ENCODE results near the gene TBC1D19.

The TBC1D19 gene

GRCh38 chr4:26609868-26610267 is 26.0 kb downstream of the TBC1D19 start:
- TF ChIP-seq TAF1 (IDR thresholded peaks at IDR 0.05; ENCODE audit: borderline replicate concordance, insufficient read depth, low read length) (no peak), REST (IDR thresholded peaks at IDR 0.05; ENCODE audit: insufficient read depth in 1 of 2, low read depth in 2 of 2, low read length in 2 of 2) (no peak), FOXP2 (optimal IDR thresholded peaks at IDR 0.05; ENCODE audit: borderline replicate concordance, extremely low read depth, extremely low read length, insufficient read depth) (no peak), SIN3A (IDR thresholded peaks at IDR 0.05; ENCODE audit: borderline replicate concordance, insufficient read depth, low read length) (no peak), POLR2AphosphoS5 (IDR thresholded peaks at IDR 0.05; ENCODE audit: low read depth, low read length) (no peak)

- no peak for TF ChIP-seq SIN3A (IDR thresholded peaks at IDR 0.05; ENCODE audit: borderline replicate concordance, insufficient read depth, low read length)
- TF ChIP-seq FOXP2 (optimal IDR thresholded peaks at IDR 0.05; ENCODE audit: borderline replicate concordance, extremely low read depth, extremely low read length, insufficient read depth) = no peak
- TF ChIP-seq POLR2AphosphoS5 (IDR thresholded peaks at IDR 0.05; ENCODE audit: low read depth, low read length) = no peak
- TF ChIP-seq TAF1 (IDR thresholded peaks at IDR 0.05; ENCODE audit: borderline replicate concordance, insufficient read depth, low read length) = no peak
- TF ChIP-seq REST (IDR thresholded peaks at IDR 0.05; ENCODE audit: insufficient read depth in 1 of 2, low read depth in 2 of 2, low read length in 2 of 2) = no peak
Measured at GRCh38 chr4:26611372-26611771, 27.5 kb downstream of the TBC1D19 start.

- no peak for TF ChIP-seq POLR2AphosphoS5 (IDR thresholded peaks at IDR 0.05; ENCODE audit: low read depth, low read length)
- TF ChIP-seq REST (IDR thresholded peaks at IDR 0.05; ENCODE audit: insufficient read depth in 1 of 2, low read depth in 2 of 2, low read length in 2 of 2) = no peak
- no peak for TF ChIP-seq FOXP2 (optimal IDR thresholded peaks at IDR 0.05; ENCODE audit: borderline replicate concordance, extremely low read depth, extremely low read length, insufficient read depth)
- TF ChIP-seq SIN3A (IDR thresholded peaks at IDR 0.05; ENCODE audit: borderline replicate concordance, insufficient read depth, low read length) = no peak
- TF ChIP-seq TAF1 (IDR thresholded peaks at IDR 0.05; ENCODE audit: borderline replicate concordance, insufficient read depth, low read length) = no peak
Measured at GRCh38 chr4:26611885-26612284, 28.0 kb downstream of the TBC1D19 start.

GRCh38 chr4:26613237-26613636 is 29.4 kb downstream of the TBC1D19 start:
- no peak for TF ChIP-seq FOXP2 (optimal IDR thresholded peaks at IDR 0.05; ENCODE audit: borderline replicate concordance, extremely low read depth, extremely low read length, insufficient read depth)
- TF ChIP-seq REST (IDR thresholded peaks at IDR 0.05; ENCODE audit: insufficient read depth in 1 of 2, low read depth in 2 of 2, low read length in 2 of 2) = no peak
- no peak for TF ChIP-seq TAF1 (IDR thresholded peaks at IDR 0.05; ENCODE audit: borderline replicate concordance, insufficient read depth, low read length)
- TF ChIP-seq POLR2AphosphoS5 (IDR thresholded peaks at IDR 0.05; ENCODE audit: low read depth, low read length) = no peak
- no peak for TF ChIP-seq SIN3A (IDR thresholded peaks at IDR 0.05; ENCODE audit: borderline replicate concordance, insufficient read depth, low read length)

- TF ChIP-seq REST (IDR thresholded peaks at IDR 0.05; ENCODE audit: insufficient read depth in 1 of 2, low read depth in 2 of 2, low read length in 2 of 2) = no peak
- no peak for TF ChIP-seq TAF1 (IDR thresholded peaks at IDR 0.05; ENCODE audit: borderline replicate concordance, insufficient read depth, low read length)
- TF ChIP-seq POLR2AphosphoS5 (IDR thresholded peaks at IDR 0.05; ENCODE audit: low read depth, low read length) = no peak
- TF ChIP-seq FOXP2 (optimal IDR thresholded peaks at IDR 0.05; ENCODE audit: borderline replicate concordance, extremely low read depth, extremely low read length, insufficient read depth) = no peak
- no peak for TF ChIP-seq SIN3A (IDR thresholded peaks at IDR 0.05; ENCODE audit: borderline replicate concordance, insufficient read depth, low read length)
Measured at GRCh38 chr4:26613735-26614134, 29.9 kb downstream of the TBC1D19 start.

All from PFSK-1 (cell line).